Neural cell (in vitro differentiated cells): Measurements from ENCODE around the gene HDAC7. TPM values are rescaled to one million over a fixed set of nuclear protein-coding genes. Genes with fewer than 3 reads are reported as not detected.

Source experiments
- H2AFZ ChIP-seq: fragments of 200-600, 300-800 bp; sonication (generic), shearing (Covaris generic); 2 replicates; pipeline ENCODE4 v1.6.0; 2014; ENCODE audit warnings: low read depth, mild to moderate bottlenecking, antibody characterized with exemption, low read length, moderate library complexity
- H3F3A ChIP-seq: fragments of 200-600 bp; shearing (Covaris generic); 2 replicates; pipeline ENCODE4 v1.6.1; 2016; ENCODE audit warnings: mild to moderate bottlenecking, moderate library complexity, mixed read lengths, antibody characterized with exemption, low read length; ENCODE audit not compliant: insufficient read depth, poor library complexity, severe bottlenecking
- H3K27ac ChIP-seq: fragments of 200-600, 300-800 bp; sonication (generic), shearing (Covaris generic); 2 replicates; pipeline ENCODE4 v1.5.1; 2014; ENCODE audit warnings: mild to moderate bottlenecking, low read length, moderate library complexity
- H3K27me3 ChIP-seq: fragments of 300-800, 200-600 bp; sonication (generic), shearing (Covaris generic); 2 replicates; pipeline ENCODE4 v1.6.0; 2014; ENCODE audit warnings: mild to moderate bottlenecking, low read depth, low read length, moderate library complexity; ENCODE audit not compliant: insufficient read depth
- H3K36me3 ChIP-seq: fragments of 300-800, 200-600 bp; sonication (generic), shearing (Covaris generic); 2 replicates; pipeline ENCODE4 v1.5.1; 2014; ENCODE audit warnings: mild to moderate bottlenecking, antibody characterized with exemption, low read length, moderate library complexity; ENCODE audit not compliant: insufficient read depth
- H3K4me2 ChIP-seq: fragments of 300-800, 200-600 bp; sonication (generic), shearing (Covaris generic); 2 replicates; pipeline ENCODE4 v1.6.0; 2014; ENCODE audit warnings: mild to moderate bottlenecking, low read length
- H3K4me3 ChIP-seq: fragments of 300-800, 200-600 bp; sonication (generic), shearing (Covaris generic); 2 replicates; pipeline ENCODE4 v1.5.1; 2014; ENCODE audit warnings: mild to moderate bottlenecking, low read length, moderate library complexity
- H3K79me2 ChIP-seq: fragments of 200-600 bp; shearing (Covaris generic); replicated peaks from 2 replicates; pipeline ENCODE4 v1.6.0; 2014; ENCODE audit warnings: mild to moderate bottlenecking, low read length, moderate library complexity; ENCODE audit not compliant: insufficient read depth
- H3K9ac ChIP-seq: fragments of 300-800, 200-600 bp; sonication (generic), shearing (Covaris generic); 2 replicates; pipeline ENCODE4 v1.6.1; 2016; ENCODE audit warnings: mild to moderate bottlenecking, low read length, mixed read lengths
- H3K9me2 ChIP-seq: fragments of 200-600 bp; shearing (Covaris generic); 2 replicates; pipeline ENCODE4 v1.6.1; 2016; ENCODE audit warnings: mild to moderate bottlenecking, low read length, mixed read lengths; ENCODE audit not compliant: insufficient read depth
- H3K9me3 ChIP-seq: fragments of 200-600, 300-800 bp; sonication (generic), shearing (Covaris generic); 2 replicates; pipeline ENCODE4 v1.6.1; 2016; ENCODE audit warnings: mild to moderate bottlenecking, mixed run types, low read length, moderate library complexity, mixed read lengths
- H4K20me1 ChIP-seq: fragments of 200-600 bp; shearing (Covaris generic); 2 replicates; pipeline ENCODE4 v1.6.1; 2016; ENCODE audit warnings: mild to moderate bottlenecking, mixed run types; ENCODE audit not compliant: insufficient read depth
- CTCF ChIP-seq: fragments of 450-650 bp; IDR thresholded peaks from 2 replicates; pipeline ENCODE4 v1.5.1; 2014; ENCODE audit warnings: antibody characterized with exemption, mild to moderate bottlenecking, moderate library complexity; ENCODE audit not compliant: poor library complexity, severe bottlenecking
- EP300 ChIP-seq: fragments of 450-650 bp; conservative IDR thresholded peaks from 2 replicates; pipeline ENCODE4 v1.6.1; 2014; ENCODE audit warnings: antibody characterized with exemption, mild to moderate bottlenecking, moderate library complexity; ENCODE audit not compliant: poor library complexity, severe bottlenecking
- EZH2 ChIP-seq: fragments of 200-600, 300-800 bp; shearing (Covaris generic), sonication (generic); IDR thresholded peaks from 2 replicates; pipeline ENCODE4 v1.6.1; 2014; ENCODE audit warnings: antibody characterized with exemption, low read length, borderline replicate concordance, mild to moderate bottlenecking; ENCODE audit not compliant: insufficient read depth, poor library complexity, severe bottlenecking
- MXI1 ChIP-seq: fragments of 450-650 bp; conservative IDR thresholded peaks from 2 replicates; pipeline ENCODE4 v1.6.1; 2014; ENCODE audit warnings: antibody characterized with exemption, mild to moderate bottlenecking; ENCODE audit not compliant: poor library complexity, severe bottlenecking
- POLR2AphosphoS5 ChIP-seq: IDR thresholded peaks from 2 replicates; pipeline ENCODE4 v1.6.1; 2012
- RAD21 ChIP-seq: fragments of 450-650 bp; conservative IDR thresholded peaks from 2 replicates; pipeline ENCODE4 v1.6.1; 2014; ENCODE audit warnings: antibody characterized with exemption, mild to moderate bottlenecking, moderate library complexity
- REST ChIP-seq: IDR thresholded peaks from 2 replicates; pipeline ENCODE4 v1.6.1; 2012; ENCODE audit warnings: borderline replicate concordance
- SMC3 ChIP-seq: fragments of 450-650 bp; conservative IDR thresholded peaks from 2 replicates; pipeline ENCODE4 v1.6.1; 2014; ENCODE audit warnings: antibody characterized with exemption, mild to moderate bottlenecking, moderate library complexity; ENCODE audit not compliant: poor library complexity
- TAF1 ChIP-seq: IDR thresholded peaks from 2 replicates; pipeline ENCODE4 v1.6.1; 2012; ENCODE audit warnings: low read depth
- polyA minus RNA-seq: library from RNA; depleted of rRNA, polyadenylated mRNA; stranded (reverse); fragments of >200 nt; gene quantifications from 2 replicates; pipeline ENCODE4 v1.2.3, GENCODE V29; 2014
- polyA plus RNA-seq: library from polyadenylated mRNA; depleted of rRNA; stranded (reverse); fragments of >200 nt; gene quantifications from 2 replicates; pipeline ENCODE4 v1.2.3, GENCODE V29; 2014

Gene HDAC7
- polyA plus RNA-seq (30.2 and 51.5 TPM in 2 replicates), polyA minus RNA-seq (11.9 and 18.7 TPM in 2 replicates)

- Histone ChIP-seq H3K36me3 (no peaks in the 10 kb centered on the region), H3K9me3 (no peaks in the 10 kb centered on the region), H3K4me3 (peak within 1 kb of the TSS; percentile 75), H3K9me2 (no peaks in the 10 kb centered on the region), H3K9ac (peak within 1 kb of the TSS; percentile 86), H3K27me3 (no peaks in the 10 kb centered on the region), H3F3A (no peaks in the 10 kb centered on the region), H3K27ac (peak within 1 kb of the TSS; percentile 58), H3K79me2 (peaks cover 13% of the 10 kb centered on the region), H2AFZ (peak within 1 kb of the TSS; percentile 78), H4K20me1 (no peaks in the 10 kb centered on the region), H3K4me2 (peak within 1 kb of the TSS; percentile 75)
- TF ChIP-seq TAF1: no peak
- peak; percentile 44 for TF ChIP-seq CTCF
- no peak for TF ChIP-seq SMC3
- peak; percentile 83 for TF ChIP-seq MXI1
- peak; percentile 53 for TF ChIP-seq POLR2AphosphoS5
- no peak for TF ChIP-seq RAD21
Observed at GRCh38 chr12:47819896-47820630, at the start of gene HDAC7. Gene HDAC7 (minus strand): TSS chr12:47819903. CDS start chr12:47819785, 118 bp downstream.

DNA sequence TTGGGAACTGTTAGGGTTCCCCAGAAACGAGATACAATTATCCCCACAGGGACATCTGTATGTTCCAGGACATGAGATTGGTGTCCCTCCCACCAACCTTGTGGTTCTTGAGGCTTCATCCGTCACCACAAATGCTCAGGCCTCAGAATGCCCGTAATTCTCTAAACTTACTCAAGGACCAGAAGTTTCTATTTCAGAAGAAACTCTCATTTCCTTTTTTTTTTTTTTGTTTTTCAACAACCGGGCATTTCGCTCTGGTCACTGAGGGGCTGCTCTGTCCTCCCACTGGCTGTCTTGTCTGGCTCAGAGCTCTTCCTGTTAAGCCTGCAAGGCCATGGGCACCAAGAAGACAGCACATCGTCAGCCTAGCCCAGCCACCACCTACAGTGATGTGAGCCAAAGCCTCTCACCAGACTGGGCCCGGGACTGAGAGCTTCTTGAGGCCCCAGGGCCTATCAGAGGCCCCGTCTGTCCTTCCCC is 48.9 kb upstream of the HDAC7 start:
- H3K9me3 ChIP-seq: no peaks in the 10 kb centered on the region

More for the DNA sequence above, 48.9 kb upstream of the HDAC7 start:
- no peaks in the 10 kb centered on the region for H3F3A ChIP-seq
- H3K9me2 ChIP-seq: no peaks in the 10 kb centered on the region
- H3K4me2 ChIP-seq: no peak overlapping the region
- no peak overlapping the region for H3K27ac ChIP-seq
- H3K79me2 ChIP-seq: no peaks in the 10 kb centered on the region
- H3K36me3 ChIP-seq: no peaks in the 10 kb centered on the region
- H3K4me3 ChIP-seq: no peak overlapping the region
- no peaks in the 10 kb centered on the region for H3K27me3 ChIP-seq
- H3K9ac ChIP-seq: no peak overlapping the region
- no peak overlapping the region for H2AFZ ChIP-seq
- TF ChIP-seq CTCF (no peak), TAF1 (no peak), EZH2 (no peak), REST (no peak), RAD21 (no peak), EP300 (no peak), SMC3 (no peak), POLR2AphosphoS5 (no peak), MXI1 (no peak)
- no peaks in the 10 kb centered on the region for H4K20me1 ChIP-seq
